WTC11 (cell line): ENCODE results near the gene KRT72. TPM values are rescaled to one million over a fixed set of nuclear protein-coding genes. Genes with fewer than 3 reads are reported as not detected.

Source experiments
- ATAC-seq: fragments of 200-7000 bp; cut with Tn5 transposase; 2 replicates; pipeline ENCODE4 v1.10.0; 2021; ENCODE audit warnings: mild to moderate bottlenecking, moderate library complexity
- CTCF ChIA-PET: fragments of 300-600 bp; sonication (Branson Sonifier 250); formaldehyde crosslinking; loops from one replicate; lab custom pipeline; 2021; ENCODE audit warnings: antibody characterized with exemption; lab: Charles Lee
- POLR2A ChIA-PET: fragments of 350-600 bp; sonication (Branson Sonifier 250); formaldehyde crosslinking; loops from one replicate; lab custom pipeline; 2021; ENCODE audit warnings: antibody characterized with exemption; lab: Charles Lee
- DNase-seq: peaks from one replicate; pipeline ENCODE4 v3.0.0; 2021; ENCODE audit warnings: low spot score
- H3K27ac Mint-ChIP-seq: 2 replicates; pipeline ENCODE4 v1.8.0; 2021; ENCODE audit warnings: mixed read lengths
- H3K27me3 Mint-ChIP-seq: 2 replicates; pipeline ENCODE4 v1.8.0; 2021; ENCODE audit warnings: low read depth, mild to moderate bottlenecking, moderate library complexity, mixed read lengths
- H3K36me3 Mint-ChIP-seq: 2 replicates; pipeline ENCODE4 v1.8.0; 2021; ENCODE audit warnings: mixed read lengths
- H3K4me1 Mint-ChIP-seq: 2 replicates; pipeline ENCODE4 v1.8.0; 2022; ENCODE audit warnings: mixed read lengths
- H3K4me3 Mint-ChIP-seq: 2 replicates; pipeline ENCODE4 v1.8.0; 2021; ENCODE audit warnings: mild to moderate bottlenecking, moderate library complexity, mixed read lengths
- H3K9me3 Mint-ChIP-seq: 2 replicates; pipeline ENCODE4 v1.8.0; 2021; ENCODE audit warnings: mixed read lengths
- ATF1 ChIP-seq: sonication (generic); formaldehyde crosslinking; IDR thresholded peaks from 2 replicates; pipeline ENCODE4 v1.8.1; 2023; ENCODE audit warnings: mild to moderate bottlenecking, moderate library complexity, missing genetic modification reagents
- EMX1 ChIP-seq: fragments of 250-450 bp; sonication (Bioruptor Pico); IDR thresholded peaks from 2 replicates; pipeline ENCODE4 v1.8.0; 2021; ENCODE audit warnings: mild to moderate bottlenecking
- NFYB ChIP-seq: sonication (generic); formaldehyde crosslinking; conservative IDR thresholded peaks from 2 replicates; pipeline ENCODE4 v1.8.0; 2022; ENCODE audit warnings: low read depth, missing genetic modification reagents
- OVOL2 ChIP-seq: fragments of 250-450 bp; sonication (Bioruptor Pico); IDR thresholded peaks from 2 replicates; pipeline ENCODE4 v1.9.0; 2021; ENCODE audit warnings: mild to moderate bottlenecking, borderline replicate concordance
- SMAD3 ChIP-seq: sonication (generic); formaldehyde crosslinking; IDR thresholded peaks from 2 replicates; pipeline ENCODE4 v1.8.0; 2022; ENCODE audit warnings: missing genetic modification reagents, mild to moderate bottlenecking, borderline replicate concordance
- ZNF317 ChIP-seq: sonication (generic); formaldehyde crosslinking; IDR thresholded peaks from 2 replicates; pipeline ENCODE4 v1.8.1; 2023; ENCODE audit warnings: low read depth, mild to moderate bottlenecking, moderate library complexity, missing genetic modification reagents, borderline replicate concordance
- total RNA-seq: library from RNA; stranded (reverse); gene quantifications from 3 replicates; pipeline ENCODE4 v1.2.3, GENCODE V29; 2021
- TF ChIP-seq, protein P1 (sequence below): sonication (generic); formaldehyde crosslinking; IDR thresholded peaks from 2 replicates; pipeline ENCODE4 v1.8.0; 2022; ENCODE audit warnings: missing genetic modification reagents
- TF ChIP-seq, protein P2 (sequence below): sonication (generic); formaldehyde crosslinking; IDR thresholded peaks from 2 replicates; pipeline ENCODE4 v1.8.0; 2023; ENCODE audit warnings: missing genetic modification reagents
- TF ChIP-seq, protein P3 (sequence below): sonication (generic); formaldehyde crosslinking; IDR thresholded peaks from 2 replicates; pipeline ENCODE4 v1.8.1; 2022; ENCODE audit warnings: mild to moderate bottlenecking, moderate library complexity, missing genetic modification reagents
- TF ChIP-seq, protein P4 (sequence below): sonication (generic); formaldehyde crosslinking; IDR thresholded peaks from 2 replicates; pipeline ENCODE4 v1.8.1; 2023; ENCODE audit warnings: mild to moderate bottlenecking, missing genetic modification reagents, borderline replicate concordance
- TF ChIP-seq, protein P5 (sequence below): sonication (generic); formaldehyde crosslinking; IDR thresholded peaks from 2 replicates; pipeline ENCODE4 v1.8.1; 2022; ENCODE audit warnings: mild to moderate bottlenecking, missing genetic modification reagents, moderate library complexity, borderline replicate concordance
- TF ChIP-seq, protein P6 (sequence below): sonication (generic); formaldehyde crosslinking; IDR thresholded peaks from 2 replicates; pipeline ENCODE4 v1.8.1; 2022; ENCODE audit warnings: low read depth, mild to moderate bottlenecking, moderate library complexity, missing genetic modification reagents, borderline replicate concordance
- TF ChIP-seq, protein P7 (sequence below): sonication (generic); formaldehyde crosslinking; conservative IDR thresholded peaks from 2 replicates; pipeline ENCODE4 v1.8.1; 2023; ENCODE audit warnings: mild to moderate bottlenecking, low read depth, missing genetic modification reagents, moderate library complexity

The KRT72 gene
- total RNA-seq, 1 experiment from 2014 or later: not detected

DNA sequence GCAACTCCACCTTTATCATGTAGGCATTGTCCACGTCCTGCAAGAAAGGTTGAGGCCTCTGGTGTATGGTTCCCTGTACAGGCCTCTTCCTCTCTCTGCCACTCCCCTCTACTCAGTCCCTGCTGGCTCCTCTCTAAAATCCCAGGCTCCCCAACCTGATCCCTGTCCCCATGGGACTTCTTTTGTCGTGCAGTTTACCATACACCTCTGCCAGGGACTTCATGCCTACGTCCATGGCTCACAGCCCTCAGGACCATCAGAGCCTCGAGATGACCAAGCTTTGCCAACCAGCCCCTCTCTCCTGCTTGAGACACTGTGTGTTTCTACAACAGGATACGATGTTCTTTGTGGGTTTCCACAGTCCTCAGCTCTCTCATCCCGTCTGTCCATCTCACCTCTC is 47.8 kb upstream of the KRT72 start (continued):
- TF ChIP-seq, protein P1, sequence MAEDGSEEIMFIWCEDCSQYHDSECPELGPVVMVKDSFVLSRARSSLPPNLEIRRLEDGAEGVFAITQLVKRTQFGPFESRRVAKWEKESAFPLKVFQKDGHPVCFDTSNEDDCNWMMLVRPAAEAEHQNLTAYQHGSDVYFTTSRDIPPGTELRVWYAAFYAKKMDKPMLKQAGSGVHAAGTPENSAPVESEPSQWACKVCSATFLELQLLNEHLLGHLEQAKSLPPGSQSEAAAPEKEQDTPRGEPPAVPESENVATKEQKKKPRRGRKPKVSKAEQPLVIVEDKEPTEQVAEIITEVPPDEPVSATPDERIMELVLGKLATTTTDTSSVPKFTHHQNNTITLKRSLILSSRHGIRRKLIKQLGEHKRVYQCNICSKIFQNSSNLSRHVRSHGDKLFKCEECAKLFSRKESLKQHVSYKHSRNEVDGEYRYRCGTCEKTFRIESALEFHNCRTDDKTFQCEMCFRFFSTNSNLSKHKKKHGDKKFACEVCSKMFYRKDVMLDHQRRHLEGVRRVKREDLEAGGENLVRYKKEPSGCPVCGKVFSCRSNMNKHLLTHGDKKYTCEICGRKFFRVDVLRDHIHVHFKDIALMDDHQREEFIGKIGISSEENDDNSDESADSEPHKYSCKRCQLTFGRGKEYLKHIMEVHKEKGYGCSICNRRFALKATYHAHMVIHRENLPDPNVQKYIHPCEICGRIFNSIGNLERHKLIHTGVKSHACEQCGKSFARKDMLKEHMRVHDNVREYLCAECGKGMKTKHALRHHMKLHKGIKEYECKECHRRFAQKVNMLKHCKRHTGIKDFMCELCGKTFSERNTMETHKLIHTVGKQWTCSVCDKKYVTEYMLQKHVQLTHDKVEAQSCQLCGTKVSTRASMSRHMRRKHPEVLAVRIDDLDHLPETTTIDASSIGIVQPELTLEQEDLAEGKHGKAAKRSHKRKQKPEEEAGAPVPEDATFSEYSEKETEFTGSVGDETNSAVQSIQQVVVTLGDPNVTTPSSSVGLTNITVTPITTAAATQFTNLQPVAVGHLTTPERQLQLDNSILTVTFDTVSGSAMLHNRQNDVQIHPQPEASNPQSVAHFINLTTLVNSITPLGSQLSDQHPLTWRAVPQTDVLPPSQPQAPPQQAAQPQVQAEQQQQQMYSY (CRISPR knock-in tag): no peak
- TF ChIP-seq, protein P2, sequence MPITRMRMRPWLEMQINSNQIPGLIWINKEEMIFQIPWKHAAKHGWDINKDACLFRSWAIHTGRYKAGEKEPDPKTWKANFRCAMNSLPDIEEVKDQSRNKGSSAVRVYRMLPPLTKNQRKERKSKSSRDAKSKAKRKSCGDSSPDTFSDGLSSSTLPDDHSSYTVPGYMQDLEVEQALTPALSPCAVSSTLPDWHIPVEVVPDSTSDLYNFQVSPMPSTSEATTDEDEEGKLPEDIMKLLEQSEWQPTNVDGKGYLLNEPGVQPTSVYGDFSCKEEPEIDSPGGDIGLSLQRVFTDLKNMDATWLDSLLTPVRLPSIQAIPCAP (CRISPR knock-in tag): no peak
- no peak for TF ChIP-seq ATF1 (CRISPR knock-in tag)
- TF ChIP-seq, protein P3, sequence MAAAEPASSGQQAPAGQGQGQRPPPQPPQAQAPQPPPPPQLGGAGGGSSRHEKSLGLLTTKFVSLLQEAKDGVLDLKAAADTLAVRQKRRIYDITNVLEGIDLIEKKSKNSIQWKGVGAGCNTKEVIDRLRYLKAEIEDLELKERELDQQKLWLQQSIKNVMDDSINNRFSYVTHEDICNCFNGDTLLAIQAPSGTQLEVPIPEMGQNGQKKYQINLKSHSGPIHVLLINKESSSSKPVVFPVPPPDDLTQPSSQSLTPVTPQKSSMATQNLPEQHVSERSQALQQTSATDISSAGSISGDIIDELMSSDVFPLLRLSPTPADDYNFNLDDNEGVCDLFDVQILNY (CRISPR knock-in tag): no peak
- TF ChIP-seq, protein P4, sequence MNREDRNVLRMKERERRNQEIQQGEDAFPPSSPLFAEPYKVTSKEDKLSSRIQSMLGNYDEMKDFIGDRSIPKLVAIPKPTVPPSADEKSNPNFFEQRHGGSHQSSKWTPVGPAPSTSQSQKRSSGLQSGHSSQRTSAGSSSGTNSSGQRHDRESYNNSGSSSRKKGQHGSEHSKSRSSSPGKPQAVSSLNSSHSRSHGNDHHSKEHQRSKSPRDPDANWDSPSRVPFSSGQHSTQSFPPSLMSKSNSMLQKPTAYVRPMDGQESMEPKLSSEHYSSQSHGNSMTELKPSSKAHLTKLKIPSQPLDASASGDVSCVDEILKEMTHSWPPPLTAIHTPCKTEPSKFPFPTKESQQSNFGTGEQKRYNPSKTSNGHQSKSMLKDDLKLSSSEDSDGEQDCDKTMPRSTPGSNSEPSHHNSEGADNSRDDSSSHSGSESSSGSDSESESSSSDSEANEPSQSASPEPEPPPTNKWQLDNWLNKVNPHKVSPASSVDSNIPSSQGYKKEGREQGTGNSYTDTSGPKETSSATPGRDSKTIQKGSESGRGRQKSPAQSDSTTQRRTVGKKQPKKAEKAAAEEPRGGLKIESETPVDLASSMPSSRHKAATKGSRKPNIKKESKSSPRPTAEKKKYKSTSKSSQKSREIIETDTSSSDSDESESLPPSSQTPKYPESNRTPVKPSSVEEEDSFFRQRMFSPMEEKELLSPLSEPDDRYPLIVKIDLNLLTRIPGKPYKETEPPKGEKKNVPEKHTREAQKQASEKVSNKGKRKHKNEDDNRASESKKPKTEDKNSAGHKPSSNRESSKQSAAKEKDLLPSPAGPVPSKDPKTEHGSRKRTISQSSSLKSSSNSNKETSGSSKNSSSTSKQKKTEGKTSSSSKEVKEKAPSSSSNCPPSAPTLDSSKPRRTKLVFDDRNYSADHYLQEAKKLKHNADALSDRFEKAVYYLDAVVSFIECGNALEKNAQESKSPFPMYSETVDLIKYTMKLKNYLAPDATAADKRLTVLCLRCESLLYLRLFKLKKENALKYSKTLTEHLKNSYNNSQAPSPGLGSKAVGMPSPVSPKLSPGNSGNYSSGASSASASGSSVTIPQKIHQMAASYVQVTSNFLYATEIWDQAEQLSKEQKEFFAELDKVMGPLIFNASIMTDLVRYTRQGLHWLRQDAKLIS (CRISPR knock-in tag): no peak
- no peak for TF ChIP-seq NFYB (CRISPR knock-in tag)
- TF ChIP-seq, all 79 proteins: peak for 0

DNA sequence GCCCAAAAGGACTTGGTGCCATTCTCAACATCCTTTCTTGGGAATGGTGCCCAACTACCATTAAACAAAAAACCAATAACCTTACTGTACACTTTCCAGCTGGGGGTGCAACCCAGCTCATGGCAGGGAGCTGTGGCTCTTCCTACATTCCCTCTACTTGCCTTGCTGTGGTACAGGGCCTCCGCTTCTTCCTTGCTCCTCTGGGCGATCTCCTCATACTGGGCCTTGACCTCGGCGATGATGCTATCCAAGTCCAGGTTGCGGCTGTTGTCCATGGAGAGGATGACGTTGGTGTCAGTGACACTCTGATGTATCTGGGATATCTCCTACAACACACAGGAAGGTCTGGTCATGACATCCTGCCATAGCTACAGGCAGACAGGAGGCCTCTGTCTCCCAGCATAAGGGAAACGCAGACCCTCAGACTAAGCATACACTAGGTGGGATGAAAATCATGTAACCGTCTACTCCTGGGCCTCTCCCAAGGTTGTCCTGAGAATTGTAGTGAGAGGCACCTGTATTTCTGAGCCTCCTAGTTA is 46.8 kb upstream of the KRT72 start:
- DNase-seq: no peak
- POLR2A ChIA-PET: interaction anchor here (0.6 kb wide), 1 partner anchor 300 kb away, joined by 4 read pairs; no protein-coding TSS in a partner anchor
- no peaks in the 10 kb centered on the region; the same call in 1 of the 2 replicates for H3K27me3 Mint-ChIP-seq
- H3K4me1 Mint-ChIP-seq: no peaks in the 10 kb centered on the region
- peaks cover 11% of the 10 kb centered on the region for H3K9me3 Mint-ChIP-seq
- TF ChIP-seq, protein P5, sequence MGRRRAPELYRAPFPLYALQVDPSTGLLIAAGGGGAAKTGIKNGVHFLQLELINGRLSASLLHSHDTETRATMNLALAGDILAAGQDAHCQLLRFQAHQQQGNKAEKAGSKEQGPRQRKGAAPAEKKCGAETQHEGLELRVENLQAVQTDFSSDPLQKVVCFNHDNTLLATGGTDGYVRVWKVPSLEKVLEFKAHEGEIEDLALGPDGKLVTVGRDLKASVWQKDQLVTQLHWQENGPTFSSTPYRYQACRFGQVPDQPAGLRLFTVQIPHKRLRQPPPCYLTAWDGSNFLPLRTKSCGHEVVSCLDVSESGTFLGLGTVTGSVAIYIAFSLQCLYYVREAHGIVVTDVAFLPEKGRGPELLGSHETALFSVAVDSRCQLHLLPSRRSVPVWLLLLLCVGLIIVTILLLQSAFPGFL (CRISPR knock-in tag): no peak
- TF ChIP-seq, protein P6, sequence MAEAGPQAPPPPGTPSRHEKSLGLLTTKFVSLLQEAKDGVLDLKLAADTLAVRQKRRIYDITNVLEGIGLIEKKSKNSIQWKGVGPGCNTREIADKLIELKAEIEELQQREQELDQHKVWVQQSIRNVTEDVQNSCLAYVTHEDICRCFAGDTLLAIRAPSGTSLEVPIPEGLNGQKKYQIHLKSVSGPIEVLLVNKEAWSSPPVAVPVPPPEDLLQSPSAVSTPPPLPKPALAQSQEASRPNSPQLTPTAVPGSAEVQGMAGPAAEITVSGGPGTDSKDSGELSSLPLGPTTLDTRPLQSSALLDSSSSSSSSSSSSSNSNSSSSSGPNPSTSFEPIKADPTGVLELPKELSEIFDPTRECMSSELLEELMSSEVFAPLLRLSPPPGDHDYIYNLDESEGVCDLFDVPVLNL (CRISPR knock-in tag): no peak
- no peak for TF ChIP-seq ATF1 (CRISPR knock-in tag)
- no peak for TF ChIP-seq EMX1
- TF ChIP-seq SMAD3 (CRISPR knock-in tag): no peak
- no peak for TF ChIP-seq OVOL2 (CRISPR knock-in tag)
- no peak for TF ChIP-seq ZNF317 (CRISPR knock-in tag)
- TF ChIP-seq, protein P7, sequence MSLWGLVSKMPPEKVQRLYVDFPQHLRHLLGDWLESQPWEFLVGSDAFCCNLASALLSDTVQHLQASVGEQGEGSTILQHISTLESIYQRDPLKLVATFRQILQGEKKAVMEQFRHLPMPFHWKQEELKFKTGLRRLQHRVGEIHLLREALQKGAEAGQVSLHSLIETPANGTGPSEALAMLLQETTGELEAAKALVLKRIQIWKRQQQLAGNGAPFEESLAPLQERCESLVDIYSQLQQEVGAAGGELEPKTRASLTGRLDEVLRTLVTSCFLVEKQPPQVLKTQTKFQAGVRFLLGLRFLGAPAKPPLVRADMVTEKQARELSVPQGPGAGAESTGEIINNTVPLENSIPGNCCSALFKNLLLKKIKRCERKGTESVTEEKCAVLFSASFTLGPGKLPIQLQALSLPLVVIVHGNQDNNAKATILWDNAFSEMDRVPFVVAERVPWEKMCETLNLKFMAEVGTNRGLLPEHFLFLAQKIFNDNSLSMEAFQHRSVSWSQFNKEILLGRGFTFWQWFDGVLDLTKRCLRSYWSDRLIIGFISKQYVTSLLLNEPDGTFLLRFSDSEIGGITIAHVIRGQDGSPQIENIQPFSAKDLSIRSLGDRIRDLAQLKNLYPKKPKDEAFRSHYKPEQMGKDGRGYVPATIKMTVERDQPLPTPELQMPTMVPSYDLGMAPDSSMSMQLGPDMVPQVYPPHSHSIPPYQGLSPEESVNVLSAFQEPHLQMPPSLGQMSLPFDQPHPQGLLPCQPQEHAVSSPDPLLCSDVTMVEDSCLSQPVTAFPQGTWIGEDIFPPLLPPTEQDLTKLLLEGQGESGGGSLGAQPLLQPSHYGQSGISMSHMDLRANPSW (CRISPR knock-in tag): no peak
- no peak for ATAC-seq
- CTCF ChIA-PET: interaction anchor here (0.7 to 2.4 kb wide), 5 partner anchors 44 to 260 kb away, joined by 3 to 8 read pairs (median 5); no protein-coding TSS in a partner anchor
- H3K4me3 Mint-ChIP-seq: no peak overlapping the region
- no peak overlapping the region for H3K27ac Mint-ChIP-seq
- no peaks in the 10 kb centered on the region for H3K36me3 Mint-ChIP-seq
